ENCODE results near the gene PGBD5.

The PGBD5 gene

DNA sequence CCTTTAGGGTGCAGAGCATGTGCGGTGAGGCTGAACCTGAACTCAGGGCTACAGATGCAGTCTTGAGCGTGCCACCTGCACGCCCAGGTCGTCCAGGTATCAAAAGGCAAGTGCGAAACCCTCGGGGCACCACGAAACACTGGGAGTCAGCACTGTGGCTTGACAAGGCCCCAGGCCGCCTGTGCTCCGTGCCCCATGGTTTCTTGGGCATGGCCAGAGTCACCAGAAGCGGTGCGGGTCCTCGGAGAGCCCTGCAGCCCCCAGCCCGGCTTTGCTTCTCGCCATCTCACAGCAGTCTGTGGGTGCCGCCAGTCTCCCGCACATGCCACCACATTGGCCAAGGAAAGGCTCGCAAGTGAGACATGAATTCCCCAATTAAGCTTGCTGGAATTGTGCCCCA is 117.3 kb downstream of the PGBD5 start:
- H3K4me1 ChIP-seq (ENCODE audit: control insufficient read depth in 1 of 2, insufficient read depth in 2 of 2, low read length in 2 of 2) = peaks cover 0 to 5% of the 10 kb centered on the region in 2 donors
- H3K9me3 ChIP-seq (ENCODE audit: control insufficient read depth in 1 of 2, low read length in 2 of 2) = no peaks in the 10 kb centered on the region
- H3K27ac ChIP-seq (ENCODE audit: low read depth, low read length) = no peak overlapping the region
- no peaks in the 10 kb centered on the region for H3K36me3 ChIP-seq (ENCODE audit: control insufficient read depth in 1 of 2, insufficient read depth in 2 of 2, low read length in 2 of 2)
- H3K4me3 ChIP-seq (ENCODE audit: low read depth in 1 of 2, low read length in 2 of 2) = no peak overlapping the region
- H3K27me3 ChIP-seq (ENCODE audit: control insufficient read depth in 1 of 2, insufficient read depth in 2 of 2, low read length in 2 of 2) = peaks cover 0 to 3% of the 10 kb centered on the region in 2 donors
- H3K9ac ChIP-seq (ENCODE audit: low read depth in 1 of 2, low read length in 2 of 2) = no peak overlapping the region

DNA sequence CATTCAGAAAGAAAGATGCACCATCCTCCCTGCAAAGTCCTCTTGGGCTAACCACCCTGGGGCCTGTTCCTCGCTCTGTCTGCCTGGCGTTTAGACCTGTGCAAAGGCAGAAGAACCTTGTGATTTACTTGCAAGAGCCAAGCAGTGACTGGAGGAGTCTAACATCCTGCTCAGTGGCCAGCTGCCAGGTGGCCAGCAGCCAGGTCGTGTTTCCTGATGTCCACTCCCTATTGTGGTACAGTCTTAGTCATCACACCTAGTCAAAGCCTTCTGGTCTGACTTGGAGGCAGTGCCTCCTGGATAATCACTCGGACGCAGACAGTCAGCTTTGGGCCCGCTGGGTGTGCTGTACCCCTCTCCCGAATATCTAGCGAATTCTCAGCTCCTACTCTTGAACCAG is 118.1 kb downstream of the PGBD5 start:
- Histone ChIP-seq H3K27me3 (ENCODE audit: control insufficient read depth in 1 of 2, insufficient read depth in 2 of 2, low read length in 2 of 2) (peaks cover 0 to 3% of the 10 kb centered on the region in 2 donors), H3K4me3 (ENCODE audit: low read depth in 1 of 2, low read length in 2 of 2) (no peak overlapping the region), H3K9me3 (ENCODE audit: control insufficient read depth in 1 of 2, low read length in 2 of 2) (no peaks in the 10 kb centered on the region), H3K4me1 (ENCODE audit: control insufficient read depth in 1 of 2, insufficient read depth in 2 of 2, low read length in 2 of 2) (peaks cover 0 to 5% of the 10 kb centered on the region in 2 donors), H3K36me3 (ENCODE audit: control insufficient read depth in 1 of 2, insufficient read depth in 2 of 2, low read length in 2 of 2) (no peaks in the 10 kb centered on the region), H3K9ac (ENCODE audit: low read depth in 1 of 2, low read length in 2 of 2) (no peak overlapping the region), H3K27ac (ENCODE audit: low read depth, low read length) (no peak overlapping the region)

DNA sequence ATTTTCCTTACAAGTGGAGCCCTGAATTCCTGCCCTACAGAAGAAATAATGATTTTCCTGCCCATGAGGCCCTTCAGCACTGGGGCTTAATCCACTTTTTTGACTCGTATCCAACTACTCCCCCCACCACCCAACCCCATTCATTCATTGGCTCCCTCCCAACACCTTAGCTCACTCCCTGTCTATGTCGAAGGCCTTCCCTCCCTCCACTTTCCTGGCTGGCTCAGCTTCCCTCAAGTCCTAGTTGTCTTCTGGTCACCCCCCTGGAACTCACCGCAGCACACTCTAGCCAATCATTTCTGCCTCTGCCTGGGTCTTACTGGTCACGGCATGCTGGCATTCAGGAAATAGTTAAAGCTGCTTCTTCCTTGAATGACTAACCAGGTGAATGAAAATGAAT is 118.9 kb downstream of the PGBD5 start:
- Histone ChIP-seq H3K4me3 (ENCODE audit: low read depth in 1 of 2, low read length in 2 of 2) (no peak overlapping the region), H3K36me3 (ENCODE audit: control insufficient read depth in 1 of 2, insufficient read depth in 2 of 2, low read length in 2 of 2) (no peaks in the 10 kb centered on the region), H3K9me3 (ENCODE audit: control insufficient read depth in 1 of 2, low read length in 2 of 2) (no peaks in the 10 kb centered on the region), H3K9ac (ENCODE audit: low read depth in 1 of 2, low read length in 2 of 2) (no peak overlapping the region), H3K27ac (ENCODE audit: low read depth, low read length) (no peak overlapping the region), H3K4me1 (ENCODE audit: control insufficient read depth in 1 of 2, insufficient read depth in 2 of 2, low read length in 2 of 2) (peaks cover 0 to 5% of the 10 kb centered on the region in 2 donors), H3K27me3 (ENCODE audit: control insufficient read depth in 1 of 2, insufficient read depth in 2 of 2, low read length in 2 of 2) (peaks cover 0 to 3% of the 10 kb centered on the region in 2 donors)

DNA sequence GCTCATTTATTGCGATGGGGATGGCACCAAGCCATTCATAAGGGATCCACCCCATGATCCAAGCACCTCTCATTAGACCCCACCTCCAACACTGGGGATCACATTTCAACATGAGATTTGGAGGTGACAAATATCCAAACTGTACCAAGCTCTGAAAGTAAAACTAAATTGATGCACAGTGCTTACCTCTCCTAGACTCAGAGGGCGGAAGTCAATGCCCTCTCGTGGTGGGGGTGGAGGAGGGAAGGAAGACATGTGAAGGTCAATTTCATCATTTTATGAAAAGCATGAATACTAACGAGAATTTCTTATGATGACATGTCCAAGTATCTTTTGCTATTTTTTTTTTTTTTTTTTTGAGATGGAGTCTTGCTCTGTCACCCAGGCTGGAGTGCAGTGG is 120.0 kb downstream of the PGBD5 start:
- Histone ChIP-seq H3K27me3 (ENCODE audit: control insufficient read depth in 1 of 2, insufficient read depth in 2 of 2, low read length in 2 of 2) (peaks cover 0 to 2% of the 10 kb centered on the region in 2 donors), H3K9me3 (ENCODE audit: control insufficient read depth in 1 of 2, low read length in 2 of 2) (no peaks in the 10 kb centered on the region), H3K9ac (ENCODE audit: low read depth in 1 of 2, low read length in 2 of 2) (no peak overlapping the region), H3K4me1 (ENCODE audit: control insufficient read depth in 1 of 2, insufficient read depth in 2 of 2, low read length in 2 of 2) (peaks cover 1 to 9% of the 10 kb centered on the region in 2 donors), H3K27ac (ENCODE audit: low read depth, low read length) (no peak overlapping the region), H3K36me3 (ENCODE audit: control insufficient read depth in 1 of 2, insufficient read depth in 2 of 2, low read length in 2 of 2) (no peaks in the 10 kb centered on the region), H3K4me3 (ENCODE audit: low read depth in 1 of 2, low read length in 2 of 2) (no peak overlapping the region)

DNA sequence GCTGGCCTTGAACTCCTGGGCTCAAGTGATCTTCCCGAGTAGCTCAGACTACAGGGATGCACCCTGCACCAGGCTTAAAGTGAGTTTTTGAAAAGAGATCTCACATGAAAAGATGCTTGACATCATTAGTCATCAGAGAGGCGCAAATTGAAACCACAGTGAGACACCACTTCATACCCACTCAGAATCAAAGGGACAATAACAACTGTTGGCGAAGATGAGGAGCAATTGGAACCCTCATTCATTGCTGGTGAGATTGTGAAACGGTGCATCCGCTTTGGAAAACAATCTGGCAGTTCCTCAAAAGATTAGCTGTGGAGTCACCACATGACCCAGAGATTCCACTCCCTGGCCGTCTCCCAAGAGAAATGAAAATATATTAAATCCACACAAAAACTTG is 122.3 kb downstream of the PGBD5 start:
- Histone ChIP-seq H3K9ac (ENCODE audit: low read depth in 1 of 2, low read length in 2 of 2) (no peak overlapping the region), H3K27ac (ENCODE audit: low read depth, low read length) (no peak overlapping the region), H3K27me3 (ENCODE audit: control insufficient read depth in 1 of 2, insufficient read depth in 2 of 2, low read length in 2 of 2) (no peaks in the 10 kb centered on the region), H3K9me3 (ENCODE audit: control insufficient read depth in 1 of 2, low read length in 2 of 2) (no peaks in the 10 kb centered on the region), H3K4me1 (ENCODE audit: control insufficient read depth in 1 of 2, insufficient read depth in 2 of 2, low read length in 2 of 2) (peaks cover 14 to 25% of the 10 kb centered on the region in 2 donors), H3K36me3 (ENCODE audit: control insufficient read depth in 1 of 2, insufficient read depth in 2 of 2, low read length in 2 of 2) (no peaks in the 10 kb centered on the region), H3K4me3 (ENCODE audit: low read depth in 1 of 2, low read length in 2 of 2) (no peak overlapping the region)

DNA sequence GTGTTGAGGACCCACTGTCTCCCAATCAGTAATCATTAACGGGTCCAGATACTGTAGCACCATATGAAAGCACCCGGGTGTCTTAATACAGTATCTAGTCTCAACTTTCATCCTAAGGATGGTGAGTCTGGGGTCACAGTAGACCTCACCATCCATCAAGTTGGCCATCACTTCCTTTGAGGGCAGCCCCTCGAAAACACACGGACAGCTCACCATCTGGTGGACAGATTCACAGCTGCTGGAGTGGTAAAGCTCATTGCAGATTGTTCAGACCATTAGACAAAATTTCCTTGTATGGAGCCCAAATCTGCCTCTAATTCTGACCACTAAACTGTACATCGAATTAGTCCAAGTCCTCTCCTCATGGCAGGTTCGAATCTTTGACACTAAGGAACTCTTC is 123.1 kb downstream of the PGBD5 start:
- Histone ChIP-seq H3K4me3 (ENCODE audit: low read depth in 1 of 2, low read length in 2 of 2) (no peak overlapping the region), H3K9ac (ENCODE audit: low read depth in 1 of 2, low read length in 2 of 2) (no peak overlapping the region), H3K9me3 (ENCODE audit: control insufficient read depth in 1 of 2, low read length in 2 of 2) (no peaks in the 10 kb centered on the region), H3K27me3 (ENCODE audit: control insufficient read depth in 1 of 2, insufficient read depth in 2 of 2, low read length in 2 of 2) (no peaks in the 10 kb centered on the region), H3K36me3 (ENCODE audit: control insufficient read depth in 1 of 2, insufficient read depth in 2 of 2, low read length in 2 of 2) (no peaks in the 10 kb centered on the region), H3K4me1 (ENCODE audit: control insufficient read depth in 1 of 2, insufficient read depth in 2 of 2, low read length in 2 of 2) (peaks cover 14 to 25% of the 10 kb centered on the region in 2 donors), H3K27ac (ENCODE audit: low read depth, low read length) (no peak overlapping the region)

DNA sequence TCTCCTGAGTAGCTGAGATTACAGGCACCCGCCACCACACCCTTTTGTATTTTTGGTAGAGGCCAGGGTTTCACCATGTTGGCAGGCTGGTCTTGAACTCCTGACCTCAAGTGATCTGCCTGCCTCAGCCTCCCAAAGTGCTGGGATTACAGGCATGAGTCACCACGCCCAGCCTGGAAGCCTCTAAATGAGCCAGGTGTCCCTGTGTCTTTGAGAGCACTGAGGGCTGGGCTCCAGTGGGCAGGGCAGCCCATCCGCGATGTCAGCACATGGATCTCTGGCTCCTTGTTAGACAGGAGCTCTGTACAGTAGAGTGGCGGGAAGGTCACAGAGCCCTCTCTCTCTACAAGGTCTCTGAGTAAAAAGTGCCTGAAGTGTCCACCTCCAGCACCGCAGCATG is 124.3 kb downstream of the PGBD5 start:
- Histone ChIP-seq H3K9ac (ENCODE audit: low read depth in 1 of 2, low read length in 2 of 2) (no peak overlapping the region), H3K27ac (ENCODE audit: low read depth, low read length) (no peak overlapping the region), H3K4me3 (ENCODE audit: low read depth in 1 of 2, low read length in 2 of 2) (no peak overlapping the region), H3K9me3 (ENCODE audit: control insufficient read depth in 1 of 2, low read length in 2 of 2) (no peaks in the 10 kb centered on the region), H3K27me3 (ENCODE audit: control insufficient read depth in 1 of 2, insufficient read depth in 2 of 2, low read length in 2 of 2) (no peaks in the 10 kb centered on the region), H3K36me3 (ENCODE audit: control insufficient read depth in 1 of 2, insufficient read depth in 2 of 2, low read length in 2 of 2) (no peaks in the 10 kb centered on the region), H3K4me1 (ENCODE audit: control insufficient read depth in 1 of 2, insufficient read depth in 2 of 2, low read length in 2 of 2) (peaks cover 14 to 20% of the 10 kb centered on the region in 2 donors)

DNA sequence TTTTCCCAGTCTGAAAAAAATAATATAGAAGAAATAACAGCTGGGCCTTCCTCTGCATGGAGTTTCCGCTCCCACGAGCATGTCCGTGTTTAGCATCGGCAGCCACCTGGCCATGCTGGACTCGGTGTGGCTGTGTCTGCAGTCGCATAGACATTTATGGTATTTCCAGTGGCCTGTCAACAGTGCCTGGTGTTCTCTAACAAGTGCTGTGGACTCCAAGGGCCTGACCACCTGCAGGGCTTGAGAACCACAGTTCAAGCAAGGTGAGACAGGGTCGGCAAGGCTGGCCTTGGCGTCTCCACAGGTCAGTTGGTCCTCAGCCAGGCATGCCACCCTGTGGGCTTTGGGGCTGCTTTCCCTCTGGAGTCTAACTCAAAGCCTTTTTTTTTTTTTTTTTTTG is 124.8 kb downstream of the PGBD5 start:
- H3K27me3 ChIP-seq (ENCODE audit: control insufficient read depth in 1 of 2, insufficient read depth in 2 of 2, low read length in 2 of 2) = no peaks in the 10 kb centered on the region
- no peak overlapping the region for H3K9ac ChIP-seq (ENCODE audit: low read depth in 1 of 2, low read length in 2 of 2)
- peaks cover 14 to 20% of the 10 kb centered on the region in 2 donors for H3K4me1 ChIP-seq (ENCODE audit: control insufficient read depth in 1 of 2, insufficient read depth in 2 of 2, low read length in 2 of 2)
- no peaks in the 10 kb centered on the region for H3K9me3 ChIP-seq (ENCODE audit: control insufficient read depth in 1 of 2, low read length in 2 of 2)
- H3K27ac ChIP-seq (ENCODE audit: low read depth, low read length) = no peak overlapping the region
- H3K4me3 ChIP-seq (ENCODE audit: low read depth in 1 of 2, low read length in 2 of 2) = no peak overlapping the region
- no peaks in the 10 kb centered on the region for H3K36me3 ChIP-seq (ENCODE audit: control insufficient read depth in 1 of 2, insufficient read depth in 2 of 2, low read length in 2 of 2)

DNA sequence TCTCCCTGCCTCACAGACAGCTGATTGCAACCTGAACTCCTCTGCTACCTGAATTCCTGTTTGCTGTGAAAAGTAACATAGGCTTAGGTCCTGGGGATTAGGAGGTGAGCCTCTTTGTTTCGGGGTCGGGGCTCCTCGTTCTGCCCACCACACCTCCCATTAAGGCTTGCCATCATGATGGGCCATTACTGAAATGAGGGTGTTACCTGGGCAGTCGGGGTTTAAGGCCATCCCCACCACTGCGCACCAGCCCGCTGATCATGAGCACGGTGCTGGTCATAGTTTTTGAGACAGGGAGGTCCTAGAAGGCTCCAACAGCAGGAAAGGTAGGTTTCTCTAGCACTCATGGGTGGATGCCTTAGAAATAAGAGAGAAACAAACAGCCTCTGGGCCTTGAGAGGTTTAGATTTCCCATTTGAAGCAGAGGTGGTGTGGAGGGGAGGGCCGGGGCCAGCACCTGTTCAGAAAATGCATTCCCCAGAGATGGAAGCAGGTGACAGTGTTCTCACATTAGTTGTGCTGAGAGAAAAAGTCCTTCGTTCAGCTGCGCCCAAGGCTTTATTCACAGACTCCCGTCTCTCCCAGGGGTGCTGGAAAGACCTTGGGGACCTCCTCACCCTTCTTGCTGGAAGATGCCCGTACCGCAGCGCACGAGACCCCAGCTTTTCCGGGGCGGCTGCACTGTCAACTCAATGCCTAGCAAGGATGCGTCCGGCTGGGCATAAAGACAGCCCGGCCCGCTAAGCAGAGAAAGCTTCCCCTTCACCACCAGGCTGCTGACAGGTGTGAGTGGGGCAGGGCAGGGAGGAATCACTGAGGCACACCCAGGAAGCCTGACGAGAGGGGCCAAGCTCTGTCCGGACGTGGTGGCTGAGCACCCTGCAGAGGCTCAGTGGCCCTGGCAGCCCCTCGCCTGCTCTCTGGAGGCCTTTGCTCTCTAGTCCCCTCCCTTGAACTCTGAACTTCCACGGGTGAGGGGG is 125.5 kb downstream of the PGBD5 start:
- Histone ChIP-seq H3K27ac (ENCODE audit: low read depth, low read length) (no peak overlapping the region), H3K4me3 (ENCODE audit: low read depth in 1 of 2, low read length in 2 of 2) (no peak overlapping the region), H3K27me3 (ENCODE audit: control insufficient read depth in 1 of 2, insufficient read depth in 2 of 2, low read length in 2 of 2) (no peaks in the 10 kb centered on the region), H3K9ac (ENCODE audit: low read depth in 1 of 2, low read length in 2 of 2) (no peak overlapping the region), H3K9me3 (ENCODE audit: control insufficient read depth in 1 of 2, low read length in 2 of 2) (no peaks in the 10 kb centered on the region), H3K4me1 (ENCODE audit: control insufficient read depth in 1 of 2, insufficient read depth in 2 of 2, low read length in 2 of 2) (peaks cover 14 to 20% of the 10 kb centered on the region in 2 donors), H3K36me3 (ENCODE audit: control insufficient read depth in 1 of 2, insufficient read depth in 2 of 2, low read length in 2 of 2) (no peaks in the 10 kb centered on the region)

DNA sequence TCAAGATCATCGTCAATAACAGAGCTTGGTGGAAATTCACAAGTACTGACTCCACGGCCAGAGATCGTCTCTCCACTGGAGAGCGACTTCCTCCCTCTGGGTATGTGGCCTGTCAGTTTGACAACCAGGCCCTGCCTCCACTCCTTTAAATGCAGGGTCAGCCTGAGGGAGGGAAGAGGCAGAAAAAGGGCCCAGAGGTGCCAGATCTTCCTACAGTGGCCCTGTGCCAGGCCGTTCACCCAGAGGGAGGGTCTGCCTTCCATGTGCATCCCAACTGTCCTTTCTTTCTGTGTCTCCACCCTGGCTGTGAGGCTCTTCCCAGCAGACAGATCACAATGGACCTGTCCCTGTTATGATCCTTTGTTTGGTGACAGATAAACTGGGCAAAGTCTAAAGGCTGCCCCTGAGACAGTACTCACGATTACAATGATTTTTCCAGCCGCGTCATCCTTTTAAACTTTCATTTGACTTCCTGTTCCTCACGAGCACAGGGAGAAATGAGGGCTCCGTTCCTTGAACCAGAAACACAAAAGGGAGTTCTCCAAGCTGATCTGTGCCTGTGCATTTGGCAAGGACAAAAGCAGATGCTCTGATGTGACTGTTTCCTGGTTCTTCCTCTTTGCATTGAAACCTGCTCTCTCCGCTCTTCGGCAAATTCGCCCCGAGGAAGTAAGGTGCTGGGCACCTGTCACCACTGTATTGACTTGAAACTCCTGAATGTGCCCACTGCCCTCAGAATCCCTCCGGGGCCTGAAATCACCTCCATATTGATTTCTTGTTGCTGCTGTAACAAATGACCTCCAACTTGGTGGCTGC is 126.7 kb downstream of the PGBD5 start:
- no peak overlapping the region for H3K27ac ChIP-seq (ENCODE audit: low read depth, low read length)
- H3K36me3 ChIP-seq (ENCODE audit: control insufficient read depth in 1 of 2, insufficient read depth in 2 of 2, low read length in 2 of 2) = no peaks in the 10 kb centered on the region
- no peaks in the 10 kb centered on the region for H3K9me3 ChIP-seq (ENCODE audit: control insufficient read depth in 1 of 2, low read length in 2 of 2)
- peaks cover 14 to 20% of the 10 kb centered on the region in 2 donors for H3K4me1 ChIP-seq (ENCODE audit: control insufficient read depth in 1 of 2, insufficient read depth in 2 of 2, low read length in 2 of 2)
- no peaks in the 10 kb centered on the region for H3K27me3 ChIP-seq (ENCODE audit: control insufficient read depth in 1 of 2, insufficient read depth in 2 of 2, low read length in 2 of 2)
- H3K4me3 ChIP-seq (ENCODE audit: low read depth in 1 of 2, low read length in 2 of 2) = peak overlapping the region; percentile 6 to 24
- no peak overlapping the region for H3K9ac ChIP-seq (ENCODE audit: low read depth in 1 of 2, low read length in 2 of 2)

Data from duodenal mucosa (tissue), 2 donors.